22Rv1 (cell line): Measurements from ENCODE around the gene GLT8D2.
"Not testable (repeated sequence)": the region's sequence is repeated elsewhere in the genome, so short reads cannot be mapped to it uniquely, and the experiment has no call there.

Experiments used
- H3K27ac ChIP-seq: fragments of 450-650 bp; 2 replicates; pipeline ENCODE4 v1.5.1; 2017
- CTCF ChIP-seq: fragments of 450-650 bp; IDR thresholded peaks from 2 replicates; pipeline ENCODE4 v1.5.1; 2017; ENCODE audit warnings: mild to moderate bottlenecking
- ZFX ChIP-seq: fragments of 450-650 bp; IDR thresholded peaks from 2 replicates; pipeline ENCODE4 v1.6.1; 2017; ENCODE audit warnings: antibody characterized with exemption, borderline replicate concordance

GLT8D2 gene

GRCh38 chr12:104026841-104027599 is 23.0 kb downstream of the GLT8D2 start:
- no peak overlapping the region for H3K27ac ChIP-seq
- no peak for TF ChIP-seq CTCF
- no peak for TF ChIP-seq ZFX

GRCh38 chr12:104025771-104026170 is 24.2 kb downstream of the GLT8D2 start:
- no peak for TF ChIP-seq ZFX
- no peak for TF ChIP-seq CTCF
- no peak overlapping the region for H3K27ac ChIP-seq

- no peak overlapping the region for H3K27ac ChIP-seq
- TF ChIP-seq CTCF (no peak), ZFX (no peak)
Observed at GRCh38 chr12:104024348-104024747, 25.6 kb downstream of the GLT8D2 start.

GRCh38 chr12:104023710-104024109 is 26.3 kb downstream of the GLT8D2 start:
- TF ChIP-seq CTCF (no peak), ZFX (no peak)
- no peak overlapping the region for H3K27ac ChIP-seq

GRCh38 chr12:104022786-104023185 is 27.2 kb downstream of the GLT8D2 start:
- no peak overlapping the region for H3K27ac ChIP-seq
- TF ChIP-seq CTCF (no peak), ZFX (no peak)

GRCh38 chr12:104021862-104022261 is 28.1 kb downstream of the GLT8D2 start:
- H3K27ac ChIP-seq, result not testable (repeated sequence)

- no peak for TF ChIP-seq CTCF
- no peak for TF ChIP-seq ZFX
- H3K27ac ChIP-seq, result no peak overlapping the region
Observed at GRCh38 chr12:104012331-104012730, 37.7 kb downstream of the GLT8D2 start.

- no peak overlapping the region for H3K27ac ChIP-seq
- TF ChIP-seq CTCF, result no peak
- TF ChIP-seq ZFX, result no peak
Observed at GRCh38 chr12:104011253-104011652, 38.7 kb downstream of the GLT8D2 start.
